IMR-90 (cell line): ENCODE measurements around the gene MEGF11. TPM values are rescaled to one million over a fixed set of nuclear protein-coding genes. Genes with fewer than 3 reads are reported as not detected.

Experiments
- ATAC-seq: fragments of 200-7000 bp; cut with Tn5 transposase; 2 replicates; pipeline ENCODE4 v1.9.1; 2020; ENCODE audit warnings: low read depth, mild to moderate bottlenecking, moderate library complexity
- BruUV-seq: library from RNA; stranded (reverse); fragments of 400-500 nt; replicated peaks from 2 replicates; lab custom pipeline; 2021; lab: Mats Ljungman, UMichigan
- CTCF ChIA-PET: fragments of 300-600 bp; formaldehyde crosslinking; extraction: SDS; loops from one replicate; lab custom pipeline; 2021; ENCODE audit warnings: antibody characterized with exemption; lab: Yijun Ruan, JAX
- POLR2A ChIA-PET: fragments of 300-600 bp; sonication (Branson Sonifier 250); formaldehyde crosslinking; loops from one replicate; lab custom pipeline; 2022; ENCODE audit warnings: antibody characterized with exemption; ENCODE audit not compliant: unreplicated experiment; lab: Charles Lee
- DNase-seq: peaks from one replicate; pipeline ENCODE4 v3.0.0; 2013
- H2AFZ ChIP-seq: replicated peaks from 2 replicates; pipeline ENCODE3; 2013; ENCODE audit warnings: low read length, mild to moderate bottlenecking; ENCODE audit not compliant: poor library complexity
- H2AK5ac ChIP-seq: 2 replicates; pipeline ENCODE4 v1.6.1; 2013; ENCODE audit warnings: low read depth, low read length, inconsistent platforms
- H2AK9ac ChIP-seq: replicated peaks from 2 replicates; pipeline ENCODE3; 2013; ENCODE audit warnings: mild to moderate bottlenecking, low read depth, low read length, moderate library complexity; ENCODE audit not compliant: poor library complexity
- H2BK120ac ChIP-seq: 2 replicates; pipeline ENCODE4 v1.6.1; 2013; ENCODE audit warnings: low read depth, low read length, inconsistent platforms
- H2BK15ac ChIP-seq: 3 replicates; pipeline ENCODE4 v1.6.1; 2013; ENCODE audit warnings: low read depth, low read length, inconsistent platforms
- H2BK20ac ChIP-seq: 2 replicates; pipeline ENCODE4 v1.6.1; 2013; ENCODE audit warnings: low read depth, mild to moderate bottlenecking, inconsistent platforms, low read length, moderate library complexity
- H2BK5ac ChIP-seq: 2 replicates; pipeline ENCODE4 v1.6.1; 2013; ENCODE audit warnings: mild to moderate bottlenecking, low read depth, low read length, inconsistent platforms; ENCODE audit not compliant: poor library complexity, severe bottlenecking
- H3K14ac ChIP-seq: replicated peaks from 2 replicates; pipeline ENCODE4 v1.6.1; 2013; ENCODE audit warnings: low read depth, low read length, inconsistent platforms
- H3K18ac ChIP-seq: 2 replicates; pipeline ENCODE4 v1.6.1; 2013; ENCODE audit warnings: low read depth, low read length, control low read depth
- H3K23ac ChIP-seq: 2 replicates; pipeline ENCODE4 v1.6.1; 2013; ENCODE audit warnings: low read depth, low read length, inconsistent platforms
- H3K27ac ChIP-seq: 2 replicates; pipeline ENCODE4 v1.5.1; 2013; ENCODE audit warnings: mild to moderate bottlenecking, control low read depth, low read length; ENCODE audit not compliant: insufficient read depth
- H3K27me3 ChIP-seq: 2 replicates; pipeline ENCODE4 v1.6.1; 2013; ENCODE audit warnings: low read length; ENCODE audit not compliant: control insufficient read depth, insufficient read depth
- H3K36me3 ChIP-seq: 2 replicates; pipeline ENCODE4 v1.6.1; 2013; ENCODE audit warnings: low read length, mixed read lengths; ENCODE audit not compliant: control insufficient read depth, insufficient read depth
- H3K4ac ChIP-seq: 2 replicates; pipeline ENCODE4 v1.6.1; 2013; ENCODE audit warnings: low read depth, low read length, inconsistent platforms
- H3K4me1 ChIP-seq: 2 replicates; pipeline ENCODE4 v1.6.1; 2013; ENCODE audit warnings: low read length, mixed read lengths; ENCODE audit not compliant: control insufficient read depth, insufficient read depth
- H3K4me2 ChIP-seq: 2 replicates; pipeline ENCODE4 v1.6.1; 2013; ENCODE audit warnings: low read depth, mild to moderate bottlenecking, control low read depth, low read length, moderate library complexity
- H3K4me3 ChIP-seq: 2 replicates; pipeline ENCODE4 v1.5.1; 2013; ENCODE audit warnings: low read depth, mild to moderate bottlenecking, control low read depth, low read length, moderate library complexity; ENCODE audit not compliant: insufficient read depth
- H3K56ac ChIP-seq: 2 replicates; pipeline ENCODE4 v1.6.1; 2013; ENCODE audit warnings: low read length, inconsistent platforms; ENCODE audit not compliant: insufficient read depth; ENCODE audit errors: extremely low read depth
- H3K79me1 ChIP-seq, 2 experiments: 2 replicates each; pipeline ENCODE4 v1.6.1; 2013; ENCODE audit warnings: low read length in 2 of 2, inconsistent platforms in 1 of 2, low read depth in 1 of 2
- H3K9ac ChIP-seq: 2 replicates; pipeline ENCODE4 v1.6.1; 2013; ENCODE audit warnings: low read depth, low read length, control low read depth
- H3K9me1 ChIP-seq: 2 replicates; pipeline ENCODE4 v1.6.1; 2013; ENCODE audit warnings: low read length, inconsistent platforms; ENCODE audit not compliant: insufficient read depth
- H3K9me3 ChIP-seq: 2 replicates; pipeline ENCODE4 v1.6.1; 2013; ENCODE audit warnings: low read length; ENCODE audit not compliant: control insufficient read depth, insufficient read depth
- H4K20me1 ChIP-seq: 2 replicates; pipeline ENCODE4 v1.6.1; 2013; ENCODE audit warnings: low read length, inconsistent platforms; ENCODE audit not compliant: insufficient read depth
- H4K5ac ChIP-seq: 2 replicates; pipeline ENCODE4 v1.6.1; 2013; ENCODE audit warnings: mild to moderate bottlenecking, low read depth, low read length, control low read depth
- H4K8ac ChIP-seq, 2 experiments: 2 replicates each; pipeline ENCODE4 v1.6.1; 2013; ENCODE audit warnings: low read depth in 2 of 2, low read length in 2 of 2, control low read depth in 1 of 2, inconsistent platforms in 1 of 2
- H4K91ac ChIP-seq: 2 replicates; pipeline ENCODE4 v1.6.1; 2013; ENCODE audit warnings: low read depth, low read length, inconsistent platforms; ENCODE audit not compliant: insufficient read depth
- BHLHE40 ChIP-seq: fragments of 150-350 bp; IDR thresholded peaks from 2 replicates; pipeline ENCODE4 v1.6.1; 2016; ENCODE audit warnings: mild to moderate bottlenecking, low read depth, low read length
- CEBPB ChIP-seq: IDR thresholded peaks from 2 replicates; pipeline ENCODE4 v1.6.1; 2012; ENCODE audit warnings: low read depth, low read length, improper control_type of control experiment
- CHD1 ChIP-seq: IDR thresholded peaks from 2 replicates; pipeline ENCODE4 v1.6.1; 2012; ENCODE audit warnings: low read depth, low read length, improper control_type of control experiment
- FOS ChIP-seq: fragments of 150-350 bp; IDR thresholded peaks from 2 replicates; pipeline ENCODE4 v1.6.1; 2016; ENCODE audit warnings: low read depth, low read length
- MAFK ChIP-seq: IDR thresholded peaks from 2 replicates; pipeline ENCODE4 v1.6.1; 2012; ENCODE audit warnings: low read depth, low read length, improper control_type of control experiment
- MAZ ChIP-seq: IDR thresholded peaks from 2 replicates; pipeline ENCODE4 v1.6.1; 2012; ENCODE audit warnings: low read depth, mild to moderate bottlenecking, low read length, improper control_type of control experiment, moderate library complexity, borderline replicate concordance
- MXI1 ChIP-seq: IDR thresholded peaks from 2 replicates; pipeline ENCODE4 v1.6.1; 2012; ENCODE audit warnings: low read depth, mild to moderate bottlenecking, low read length, moderate library complexity, borderline replicate concordance
- NFE2L2 ChIP-seq: fragments of 150-350 bp; IDR thresholded peaks from 2 replicates; pipeline ENCODE4 v1.6.1; 2016; ENCODE audit warnings: low read depth, mild to moderate bottlenecking, low read length
- POLR2A ChIP-seq: IDR thresholded peaks from 2 replicates; pipeline ENCODE4 v1.6.1; 2012; ENCODE audit warnings: mild to moderate bottlenecking, low read depth, low read length
- RAD21 ChIP-seq: IDR thresholded peaks from 2 replicates; pipeline ENCODE4 v1.6.1; 2012; ENCODE audit warnings: low read length, improper control_type of control experiment
- RCOR1 ChIP-seq: IDR thresholded peaks from 2 replicates; pipeline ENCODE4 v1.6.1; 2012; ENCODE audit warnings: mild to moderate bottlenecking, low read length, improper control_type of control experiment; ENCODE audit not compliant: insufficient replicate concordance
- RFX5 ChIP-seq: IDR thresholded peaks from 2 replicates; pipeline ENCODE4 v1.8.0; 2012; ENCODE audit warnings: low read depth, mild to moderate bottlenecking, low read length, moderate library complexity
- SMC3 ChIP-seq: fragments of 150-350 bp; IDR thresholded peaks from 2 replicates; pipeline ENCODE4 v1.6.1; 2016; ENCODE audit warnings: low read depth, mild to moderate bottlenecking, antibody characterized with exemption, low read length, moderate library complexity
- WGBS, 2 experiments: methylation state at CpG; one replicate each; pipeline versions ENCODE4 v1.1.5 to v1.1.7; 2013; ENCODE audit warnings: missing lambda C conversion rate in 2 of 2; ENCODE audit not compliant: insufficient read length in 1 of 2; ENCODE audit errors: extremely low coverage in 2 of 2; 5-methylcytosine and 5-hydroxymethylcytosine counted together
- dilution Hi-C: fragments of 300-500 bp; cut with HindIII; formaldehyde crosslinking; loops from one replicate; pipeline ENCODE4 v1.14.3; 2018; ENCODE audit warnings: low sequenced_read_pairs; ENCODE audit not compliant: unreplicated experiment
- in situ Hi-C: fragments of 300-500 bp; cut with MboI; formaldehyde crosslinking; loops from 3 replicates; pipeline ENCODE4 v1.14.3; 2019; ENCODE audit warnings: low sequenced_read_pairs, inconsistent platforms, mixed read lengths
- intact Hi-C: fragments of 100-400 bp; cut with micrococcal nuclease; formaldehyde crosslinking; loops from 2 replicates; pipeline ENCODE4 v1.10.0; 2022
- polyA plus RNA-seq, 3 experiments: library from polyadenylated mRNA; depleted of rRNA; stranded (reverse); fragments of >200 nt; gene quantifications; 2 replicates each; pipeline ENCODE4 v1.2.3, GENCODE V29; 2012; ENCODE audit warnings: low replicate concordance in 1 of 3
- total RNA-seq: library from RNA; depleted of rRNA; stranded (reverse); fragments of >200 nt; gene quantifications from 2 replicates; pipeline ENCODE4 v1.2.3, GENCODE V29; 2012
- TF ChIP-seq, protein P1 (sequence below): fragments of 150-350 bp; IDR thresholded peaks from 2 replicates; pipeline ENCODE4 v1.6.1; 2017; ENCODE audit warnings: mild to moderate bottlenecking, antibody characterized with exemption, low read length, low read depth
- TF ChIP-seq, protein P2 (sequence below): conservative IDR thresholded peaks from 2 replicates; pipeline ENCODE4 v1.5.1; 2012; ENCODE audit warnings: mild to moderate bottlenecking, low read depth, low read length, improper control_type of control experiment
- TF ChIP-seq, protein P3 (sequence below): fragments of 150-350 bp; IDR thresholded peaks from 2 replicates; pipeline ENCODE4 v1.6.1; 2016; ENCODE audit warnings: low read depth, mild to moderate bottlenecking, low read length, moderate library complexity, borderline replicate concordance

The MEGF11 gene
- total and polyA plus RNA-seq, 2 of the 4 experiments (the other 2 are of a cell fraction), result not detected

DNA sequence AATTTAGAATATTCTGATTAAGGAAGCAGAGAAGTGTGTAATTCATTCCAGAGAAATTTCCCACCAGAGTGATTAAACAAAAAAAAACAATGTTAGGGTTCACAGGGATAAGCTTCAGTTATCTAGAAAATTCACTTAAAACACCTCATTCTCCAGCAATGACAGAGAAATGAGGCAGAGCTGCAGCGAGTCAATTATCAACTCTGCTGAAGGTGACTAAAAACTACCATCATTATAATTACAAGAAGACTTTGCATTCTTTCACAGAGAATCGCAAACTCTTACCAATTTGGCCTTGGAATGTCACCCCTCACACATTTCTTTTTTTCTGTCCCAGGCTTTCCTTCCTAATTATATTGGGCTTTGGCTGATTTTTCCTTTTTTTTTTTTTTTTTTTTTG, 267.1 kb downstream of the MEGF11 start:
- H3K36me3 ChIP-seq, result no peaks in the 10 kb centered on the region
- no peak overlapping the region for H2BK5ac ChIP-seq
- H2BK20ac ChIP-seq, result no peak overlapping the region
- no peak overlapping the region for H4K91ac ChIP-seq
- no peaks in the 10 kb centered on the region for H3K9me1 ChIP-seq
- CTCF ChIA-PET, result interaction anchor here (0.7 kb wide), 1 partner anchor 282 kb away, joined by 5 read pairs; no protein-coding TSS in a partner anchor
- no peak overlapping the region for H2BK120ac ChIP-seq
- no peak overlapping the region for H2AK9ac ChIP-seq
- intact Hi-C loops (no loop called here), dilution Hi-C loops (no loop called here), in situ Hi-C loops (no loop called here)
- no peak overlapping the region for H3K18ac ChIP-seq
- H2AFZ ChIP-seq, result no peak overlapping the region
- H3K27ac ChIP-seq, result no peak overlapping the region
- H3K14ac ChIP-seq, result no peak overlapping the region
- no peak overlapping the region for H4K5ac ChIP-seq
- no peak overlapping the region for H3K4me2 ChIP-seq
- TF ChIP-seq NFE2L2 (no peak), MAZ (no peak), MXI1 (no peak), MAFK (no peak), SMC3 (no peak), BHLHE40 (no peak), RCOR1 (no peak), RAD21 (no peak), FOS (no peak), RFX5 (no peak), CHD1 (no peak), POLR2A (no peak), CEBPB (no peak)
- TF ChIP-seq, protein P1, sequence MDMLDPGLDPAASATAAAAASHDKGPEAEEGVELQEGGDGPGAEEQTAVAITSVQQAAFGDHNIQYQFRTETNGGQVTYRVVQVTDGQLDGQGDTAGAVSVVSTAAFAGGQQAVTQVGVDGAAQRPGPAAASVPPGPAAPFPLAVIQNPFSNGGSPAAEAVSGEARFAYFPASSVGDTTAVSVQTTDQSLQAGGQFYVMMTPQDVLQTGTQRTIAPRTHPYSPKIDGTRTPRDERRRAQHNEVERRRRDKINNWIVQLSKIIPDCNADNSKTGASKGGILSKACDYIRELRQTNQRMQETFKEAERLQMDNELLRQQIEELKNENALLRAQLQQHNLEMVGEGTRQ, result no peak
- TF ChIP-seq, protein P2, sequence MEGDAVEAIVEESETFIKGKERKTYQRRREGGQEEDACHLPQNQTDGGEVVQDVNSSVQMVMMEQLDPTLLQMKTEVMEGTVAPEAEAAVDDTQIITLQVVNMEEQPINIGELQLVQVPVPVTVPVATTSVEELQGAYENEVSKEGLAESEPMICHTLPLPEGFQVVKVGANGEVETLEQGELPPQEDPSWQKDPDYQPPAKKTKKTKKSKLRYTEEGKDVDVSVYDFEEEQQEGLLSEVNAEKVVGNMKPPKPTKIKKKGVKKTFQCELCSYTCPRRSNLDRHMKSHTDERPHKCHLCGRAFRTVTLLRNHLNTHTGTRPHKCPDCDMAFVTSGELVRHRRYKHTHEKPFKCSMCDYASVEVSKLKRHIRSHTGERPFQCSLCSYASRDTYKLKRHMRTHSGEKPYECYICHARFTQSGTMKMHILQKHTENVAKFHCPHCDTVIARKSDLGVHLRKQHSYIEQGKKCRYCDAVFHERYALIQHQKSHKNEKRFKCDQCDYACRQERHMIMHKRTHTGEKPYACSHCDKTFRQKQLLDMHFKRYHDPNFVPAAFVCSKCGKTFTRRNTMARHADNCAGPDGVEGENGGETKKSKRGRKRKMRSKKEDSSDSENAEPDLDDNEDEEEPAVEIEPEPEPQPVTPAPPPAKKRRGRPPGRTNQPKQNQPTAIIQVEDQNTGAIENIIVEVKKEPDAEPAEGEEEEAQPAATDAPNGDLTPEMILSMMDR, result no peak
- TF ChIP-seq, protein P3, sequence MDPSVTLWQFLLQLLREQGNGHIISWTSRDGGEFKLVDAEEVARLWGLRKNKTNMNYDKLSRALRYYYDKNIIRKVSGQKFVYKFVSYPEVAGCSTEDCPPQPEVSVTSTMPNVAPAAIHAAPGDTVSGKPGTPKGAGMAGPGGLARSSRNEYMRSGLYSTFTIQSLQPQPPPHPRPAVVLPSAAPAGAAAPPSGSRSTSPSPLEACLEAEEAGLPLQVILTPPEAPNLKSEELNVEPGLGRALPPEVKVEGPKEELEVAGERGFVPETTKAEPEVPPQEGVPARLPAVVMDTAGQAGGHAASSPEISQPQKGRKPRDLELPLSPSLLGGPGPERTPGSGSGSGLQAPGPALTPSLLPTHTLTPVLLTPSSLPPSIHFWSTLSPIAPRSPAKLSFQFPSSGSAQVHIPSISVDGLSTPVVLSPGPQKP, result no peak
- no peak overlapping the region for H3K9ac ChIP-seq
- POLR2A ChIA-PET, result no interaction called here
- BruUV-seq, result no TSS peak
- H3K27me3 ChIP-seq, result peaks cover 54% of the 10 kb centered on the region
- H4K20me1 ChIP-seq, result no peaks in the 10 kb centered on the region
- H3K4ac ChIP-seq, result no peak overlapping the region
- no peak for ATAC-seq
- DNase-seq, result no peak
- no peak overlapping the region for H3K56ac ChIP-seq
- no peak overlapping the region for H2BK15ac ChIP-seq
- H3K79me1 ChIP-seq, result no peaks in the 10 kb centered on the region
- WGBS, 2 experiments, result no CpG with 5 or more reads among the region's 2 CpGs
- no peak overlapping the region for H3K4me3 ChIP-seq
- no peaks in the 10 kb centered on the region for H3K4me1 ChIP-seq
- H3K23ac ChIP-seq, result no peak overlapping the region
- H2AK5ac ChIP-seq, result no peak overlapping the region
- H4K8ac ChIP-seq, result no peak overlapping the region
- no peaks in the 10 kb centered on the region for H3K9me3 ChIP-seq
